H1 (cell line): ENCODE results near the gene PLEKHA1. TPM values are rescaled to one million over a fixed set of nuclear protein-coding genes. Genes with fewer than 3 reads are reported as not detected.

Experiments used
- CTCF ChIA-PET: fragments of 300-600 bp; sonication (Branson Sonifier 250); formaldehyde crosslinking; loops from one replicate; lab custom pipeline; 2021; ENCODE audit not compliant: partially characterized antibody; lab: Charles Lee
- POLR2A ChIA-PET: fragments of 300-600 bp; sonication (Branson Sonifier 250); formaldehyde crosslinking; loops from one replicate; lab custom pipeline; 2021; ENCODE audit warnings: inconsistent platforms; ENCODE audit not compliant: partially characterized antibody; lab: Charles Lee
- DNase-seq, 2 experiments: peaks; one replicate each; pipeline versions ENCODE4 v3.0.0 to v3.0.0-alpha.2; 2010 to 2022; ENCODE audit warnings: low spot score in 2 of 2, low read depth in 1 of 2, mixed read lengths in 1 of 2
- FAIRE-seq: peaks from 2 replicates; lab custom pipeline; 2011; peaks lifted over from hg19 to GRCh38; lab: Jason Lieb, UNC
- H2AFZ ChIP-seq: 2 replicates; pipeline ENCODE4 v1.8.1; 2012; ENCODE audit warnings: low read length, inconsistent platforms
- H2AK5ac ChIP-seq: 2 replicates; pipeline ENCODE4 v1.6.1; 2013; ENCODE audit warnings: low read depth, low read length
- H2BK120ac ChIP-seq: replicated peaks from 2 replicates; pipeline ENCODE3; 2013; ENCODE audit warnings: low read depth, low read length, inconsistent platforms
- H2BK12ac ChIP-seq: 2 replicates; pipeline ENCODE4 v1.6.1; 2013; ENCODE audit warnings: low read depth, low read length
- H2BK15ac ChIP-seq: 2 replicates; pipeline ENCODE4 v1.6.1; 2013; ENCODE audit warnings: low read length
- H2BK20ac ChIP-seq: 2 replicates; pipeline ENCODE4 v1.6.1; 2013; ENCODE audit warnings: low read length
- H2BK5ac ChIP-seq: 2 replicates; pipeline ENCODE4 v1.6.1; 2013; ENCODE audit warnings: low read depth, low read length
- H3K14ac ChIP-seq: 2 replicates; pipeline ENCODE4 v1.6.1; 2013; ENCODE audit warnings: inconsistent platforms; ENCODE audit not compliant: insufficient read length
- H3K18ac ChIP-seq: 2 replicates; pipeline ENCODE4 v1.6.1; 2013; ENCODE audit warnings: low read length; ENCODE audit errors: extremely low read depth
- H3K23ac ChIP-seq: 2 replicates; pipeline ENCODE4 v1.6.1; 2013; ENCODE audit warnings: inconsistent platforms; ENCODE audit not compliant: insufficient read length
- H3K23me2 ChIP-seq: 2 replicates; pipeline ENCODE4 v1.6.1; 2013; ENCODE audit warnings: low read depth, low read length
- H3K27ac ChIP-seq: 2 replicates; pipeline ENCODE4 v1.6.1; 2011; ENCODE audit warnings: low read depth, low read length, inconsistent platforms
- H3K27me3 ChIP-seq, 4 experiments: replicated peaks in 1 of 4; 1 replicate in 1 of 4; 2 replicates in 3 of 4; pipeline versions ENCODE4 v1.6.1 to v1.8.1; 2011 to 2013; ENCODE audit warnings: low read length in 3 of 4, mild to moderate bottlenecking in 3 of 4, inconsistent platforms in 2 of 4, mixed read lengths in 2 of 4, moderate library complexity in 1 of 4; ENCODE audit not compliant: control insufficient read depth in 3 of 4, insufficient read depth in 3 of 4; ENCODE audit errors: extremely low read depth in 1 of 4
- H3K36me3 ChIP-seq, 4 experiments: 2 replicates each; pipeline versions ENCODE4 v1.6.1 to v1.8.1; 2011 to 2013; ENCODE audit warnings: mild to moderate bottlenecking in 4 of 4, low read length in 3 of 4, moderate library complexity in 2 of 4, control low read depth in 1 of 4, inconsistent platforms in 1 of 4; ENCODE audit not compliant: insufficient read depth in 4 of 4, control insufficient read depth in 2 of 4
- H3K4ac ChIP-seq: replicated peaks from 2 replicates; pipeline ENCODE3; 2013; ENCODE audit warnings: low read length, low read depth, mixed read lengths, inconsistent platforms; ENCODE audit not compliant: insufficient read length
- H3K4me1 ChIP-seq, 4 experiments: replicated peaks in 1 of 4; 1 replicate in 1 of 4; 2 replicates in 3 of 4; pipeline versions ENCODE4 v1.6.1 to v1.8.1; 2011 to 2013; ENCODE audit warnings: low read length in 3 of 4, inconsistent platforms in 2 of 4, mixed read lengths in 1 of 4; ENCODE audit not compliant: insufficient read depth in 4 of 4, control insufficient read depth in 3 of 4
- H3K4me2 ChIP-seq, 2 experiments: 2 replicates each; pipeline versions ENCODE4 v1.6.1 to v1.8.1; 2011 to 2013; ENCODE audit warnings: low read depth in 2 of 2, low read length in 2 of 2, control low read depth in 1 of 2, inconsistent platforms in 1 of 2, mild to moderate bottlenecking in 1 of 2; ENCODE audit not compliant: insufficient read depth in 1 of 2
- H3K4me3 ChIP-seq, 4 experiments: fragments of 200-600, 300-600 bp in 1 of 4; sonication (generic), shearing (Covaris generic), sonication (Bioruptor Twin) in 1 of 4; 2 replicates each; pipeline versions ENCODE4 v1.5.1 to v1.8.1; 2011 to 2016; ENCODE audit warnings: low read length in 4 of 4, low read depth in 3 of 4, control low read depth in 2 of 4, inconsistent platforms in 2 of 4, mild to moderate bottlenecking in 2 of 4, mixed read lengths in 1 of 4, moderate library complexity in 1 of 4; ENCODE audit not compliant: insufficient read depth in 2 of 4; ENCODE audit errors: extremely low read depth in 1 of 4
- H3K56ac ChIP-seq: replicated peaks from 2 replicates; pipeline ENCODE3; 2013; ENCODE audit warnings: low read depth, mild to moderate bottlenecking, mixed read lengths, low read length, inconsistent platforms; ENCODE audit not compliant: insufficient read length
- H3K79me1 ChIP-seq: 2 replicates; pipeline ENCODE4 v1.6.1; 2013; ENCODE audit warnings: low read depth, low read length, control low read depth
- H3K79me2 ChIP-seq, 2 experiments: 2 replicates each; pipeline versions ENCODE4 v1.6.1 to v1.8.1; 2012 to 2013; ENCODE audit warnings: low read length in 2 of 2, mild to moderate bottlenecking in 2 of 2, inconsistent platforms in 1 of 2; ENCODE audit not compliant: insufficient read depth in 2 of 2, control insufficient read depth in 1 of 2
- H3K9ac ChIP-seq, 4 experiments: replicated peaks in 1 of 4; 1 replicate in 1 of 4; 2 replicates in 3 of 4; pipeline versions ENCODE4 v1.6.1 to v1.8.1; 2011 to 2013; ENCODE audit warnings: low read depth in 3 of 4, low read length in 3 of 4, control low read depth in 2 of 4, mild to moderate bottlenecking in 2 of 4, moderate library complexity in 2 of 4, inconsistent platforms in 1 of 4; ENCODE audit errors: extremely low read depth in 1 of 4
- H3K9me3 ChIP-seq, 2 experiments: 2 replicates each; pipeline versions ENCODE4 v1.6.1 to v1.8.1; 2012 to 2013; ENCODE audit warnings: mild to moderate bottlenecking in 2 of 2, moderate library complexity in 2 of 2, control low read depth in 1 of 2, inconsistent platforms in 1 of 2, low read depth in 1 of 2, low read length in 1 of 2, mixed read lengths in 1 of 2; ENCODE audit not compliant: insufficient read depth in 2 of 2
- H4K20me1 ChIP-seq, 2 experiments: replicated peaks in 1 of 2; 2 replicates each; pipeline versions ENCODE3 to v1.8.1; 2011 to 2013; ENCODE audit warnings: inconsistent platforms in 2 of 2, low read length in 2 of 2, mild to moderate bottlenecking in 1 of 2; ENCODE audit not compliant: insufficient read depth in 2 of 2, control insufficient read depth in 1 of 2
- H4K5ac ChIP-seq: 2 replicates; pipeline ENCODE4 v1.6.1; 2013; ENCODE audit warnings: low read length, low read depth, mixed read lengths, inconsistent platforms; ENCODE audit not compliant: insufficient read length
- H4K8ac ChIP-seq: 2 replicates; pipeline ENCODE4 v1.8.0; 2013; ENCODE audit warnings: mild to moderate bottlenecking, moderate library complexity, low read length, inconsistent platforms; ENCODE audit not compliant: insufficient read depth; ENCODE audit errors: extremely low read depth
- H4K91ac ChIP-seq: replicated peaks from 2 replicates; pipeline ENCODE3; 2013; ENCODE audit warnings: low read length, mixed read lengths, inconsistent platforms; ENCODE audit not compliant: insufficient read length
- RBBP5 ChIP-seq: IDR thresholded peaks from 2 replicates; pipeline ENCODE4 v1.7.1; 2012; ENCODE audit warnings: low read depth, mild to moderate bottlenecking, inconsistent platforms, low read length, moderate library complexity, borderline replicate concordance
- SAP30 ChIP-seq: fragments of 300-600 bp; sonication (generic); IDR thresholded peaks from 2 replicates; pipeline ENCODE4 v1.7.1; 2012; ENCODE audit warnings: low read length, moderate library complexity, mild to moderate bottlenecking, inconsistent platforms; ENCODE audit not compliant: insufficient read depth, insufficient replicate concordance
- WGBS, 2 experiments: shearing (Covaris generic) in 1 of 2; methylation state at CpG; one replicate each; pipeline versions ENCODE4 v1.1.6 to v1.1.7; 2013 to 2015; ENCODE audit warnings: low lambda C conversion rate in 2 of 2, mixed read lengths in 2 of 2, inconsistent platforms in 1 of 2, low coverage in 1 of 2, missing lambda C conversion rate in 1 of 2; ENCODE audit not compliant: insufficient replicate concordance in 2 of 2, insufficient coverage in 1 of 2, insufficient read length in 1 of 2; ENCODE audit errors: extremely low coverage in 1 of 2, missing lambda C conversion rate in 1 of 2; 5-methylcytosine and 5-hydroxymethylcytosine counted together
- polyA plus RNA-seq, 7 experiments: library from polyadenylated mRNA; depleted of rRNA in 3 of 7; stranded (reverse) in 5 of 7; unstranded in 2 of 7; fragments of >200 nt in 5 of 7; fragments of 200-250 nt in 2 of 7; gene quantifications; 1 replicate in 5 of 7; 2 replicates in 1 of 7; 4 replicates in 1 of 7; pipeline versions ENCODE4 v1.2.1 to v1.2.3, GENCODE V29; 2011 to 2013; ENCODE audit warnings: missing spikeins in 2 of 7, mixed read lengths in 2 of 7
- total RNA-seq: library from RNA; stranded (reverse); fragmentation: NEBNext Ultra II Directional; extraction: Animal tissue kit (Norgen Biotek cat#: 25700); gene quantifications from 2 replicates; pipeline ENCODE4 v1.2.1, GENCODE V29; 2021

Gene PLEKHA1
- total and polyA plus RNA-seq, 2 of the 8 experiments (the other 6 are each of a cell fraction or from before 2014, with no cell fraction given): 15.6 to 39.7 TPM

DNA sequence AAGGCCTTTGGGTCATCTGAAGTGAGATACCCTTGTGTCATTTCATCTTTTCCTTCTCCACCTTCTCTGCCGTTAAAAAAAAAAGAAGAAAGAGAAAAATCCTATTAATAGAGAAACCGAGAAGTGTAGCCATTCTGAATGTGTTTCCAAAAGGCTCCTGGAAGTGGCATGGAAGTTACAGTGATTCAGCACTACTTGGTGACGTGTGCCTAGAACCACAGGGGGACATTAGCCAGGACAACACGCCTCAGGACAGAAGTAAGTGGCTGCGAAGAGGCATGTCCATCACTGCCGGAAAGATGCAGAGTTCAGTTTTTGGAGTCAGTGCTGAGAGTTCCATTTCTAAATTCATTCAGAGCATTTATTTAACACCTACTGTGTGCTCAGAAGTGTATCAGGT lies 93.2 kb downstream of the PLEKHA1 start:
- Histone ChIP-seq H3K23me2 (peaks cover 1% of the 10 kb centered on the region; the same call in 1 of the 2 replicates), H2BK5ac (no peak overlapping the region), H3K4me1 (peaks cover 0 to 4% (median 0%) of the 10 kb centered on the region in 4 experiments; a peak in 3 of 7 replicates), H3K79me1 (no peaks in the 10 kb centered on the region; the same call in 1 of the 2 replicates), H2BK15ac (no peak overlapping the region), H4K8ac (no peak overlapping the region), H4K20me1 (peaks cover 3 to 5% of the 10 kb centered on the region in 2 experiments), H3K56ac (no peak overlapping the region), H4K5ac (no peak overlapping the region), H3K4me2 (no peak overlapping the region), H2BK120ac (no peak overlapping the region), H2AK5ac (no peak overlapping the region), H3K9me3 (no peaks in the 10 kb centered on the region), H3K79me2 (no peaks in the 10 kb centered on the region), H2BK12ac (no peak overlapping the region), H4K91ac (no peak overlapping the region), H3K27me3 (peaks cover 8 to 18% (median 15%) of the 10 kb centered on the region in 4 experiments; a peak in 6 of 7 replicates), H3K14ac (no peak overlapping the region), H3K36me3 (no peaks in the 10 kb centered on the region), H3K27ac (no peak overlapping the region), H3K18ac (no peak overlapping the region), H3K23ac (no peak overlapping the region), H2BK20ac (no peak overlapping the region), H3K4ac (no peak overlapping the region), H3K4me3 (no peak overlapping the region), H3K9ac (no peak overlapping the region), H2AFZ (no peak overlapping the region)
- 96% methylated on average over 6 of the region's 6 CpGs; no CpG with 5 or more reads in 1 of the 2 experiments for WGBS, 2 experiments
- DNase-seq: no peak
- no peak for FAIRE-seq
- ChIA-PET POLR2A (no interaction called here), CTCF (interaction anchor here (1.2 to 1.6 kb wide), 3 partner anchors 9 to 97 kb away, joined by 5 to 8 read pairs (median 7); no protein-coding TSS in a partner anchor)
- TF ChIP-seq SAP30 (no peak), RBBP5 (no peak)
